AG08395 (cell line): Measurements from ENCODE around the gene GPR137.

Experiments
- DNase-seq: peaks from one replicate; pipeline ENCODE4 v3.0.0; 2012; ENCODE audit warnings: mixed read lengths, low spot score

GPR137 gene

GRCh38 chr11:64263947-64264317, 21.7 kb upstream of the GPR137 start:
- no peak for DNase-seq

GRCh38 chr11:64264371-64264852, 21.2 kb upstream of the GPR137 start:
- no peak for DNase-seq

GRCh38 chr11:64265176-64266160, 20.2 kb upstream of the GPR137 start:
- no peak for DNase-seq

GRCh38 chr11:64266339-64266738, 19.3 kb upstream of the GPR137 start:
- DNase-seq, result no peak

- no peak for DNase-seq
These were observed 18.3 kb upstream of the GPR137 start for GRCh38 chr11:64267207-64267945.

- DNase-seq, result no peak
These were observed 17.4 kb upstream of the GPR137 start for GRCh38 chr11:64268025-64268892.

- DNase-seq, result no peak
These were observed 16.6 kb upstream of the GPR137 start for GRCh38 chr11:64268893-64269539.

- DNase-seq, result peak; percentile 95
These were observed 16.0 kb upstream of the GPR137 start for GRCh38 chr11:64269540-64270220.

GRCh38 chr11:64275031-64275800, 10.4 kb upstream of the GPR137 start:
- no peak for DNase-seq

GRCh38 chr11:64275841-64276240, 9.8 kb upstream of the GPR137 start:
- DNase-seq, result no peak

GRCh38 chr11:64276653-64277431, 8.8 kb upstream of the GPR137 start:
- DNase-seq, result peak; percentile 44

- no peak for DNase-seq
These were observed 7.0 kb upstream of the GPR137 start for GRCh38 chr11:64278576-64279190.

- no peak for DNase-seq
These were observed 3.5 kb upstream of the GPR137 start for GRCh38 chr11:64281957-64282770.

GRCh38 chr11:64283092-64283491, 2.6 kb upstream of the GPR137 start:
- DNase-seq, result no peak

GRCh38 chr11:64284048-64284961, 1.3 kb upstream of the GPR137 start, which contains the start of gene BAD:
BAD (minus strand) TSS chr11:64284665; CDS start chr11:64284368, 297 bp downstream.
- peak; percentile 99 for DNase-seq
